AG10803 (cell line): Measurements from ENCODE around the gene CAND1.

Source experiments
- DNase-seq: peaks from one replicate; pipeline ENCODE4 v3.0.0; 2010; ENCODE audit warnings: low read depth
- H3K4me3 ChIP-seq: 2 replicates; pipeline ENCODE4 v1.5.1; 2011; ENCODE audit warnings: mild to moderate bottlenecking, low read length, control low read depth
- TF ChIP-seq, protein P1 (sequence below): conservative IDR thresholded peaks from 2 replicates; pipeline ENCODE4 v1.5.1; 2011; ENCODE audit warnings: mild to moderate bottlenecking, low read length, control low read depth, inconsistent platforms

Gene CAND1

DNA sequence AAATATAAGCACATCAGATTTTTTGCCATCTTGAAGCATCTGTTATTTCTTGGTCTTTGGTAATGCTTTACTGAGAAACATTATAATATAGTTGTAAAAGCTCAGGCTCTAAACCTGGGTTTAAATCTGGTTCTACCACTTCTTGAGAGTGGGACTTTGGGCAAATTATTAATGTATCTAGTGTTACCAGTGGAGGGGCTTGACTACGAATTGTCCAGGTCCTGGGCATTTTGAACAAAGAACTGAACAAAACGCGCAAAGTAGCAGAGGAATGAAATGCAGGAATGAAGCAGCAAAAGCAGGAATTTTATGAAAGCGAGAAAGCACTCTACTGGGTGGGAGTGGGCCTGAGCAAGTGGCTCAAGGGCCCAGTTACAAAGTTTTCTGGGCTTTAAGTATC is 50.8 kb downstream of the CAND1 start:
- no peak for DNase-seq
- no peak overlapping the region for H3K4me3 ChIP-seq
- TF ChIP-seq, protein P1, sequence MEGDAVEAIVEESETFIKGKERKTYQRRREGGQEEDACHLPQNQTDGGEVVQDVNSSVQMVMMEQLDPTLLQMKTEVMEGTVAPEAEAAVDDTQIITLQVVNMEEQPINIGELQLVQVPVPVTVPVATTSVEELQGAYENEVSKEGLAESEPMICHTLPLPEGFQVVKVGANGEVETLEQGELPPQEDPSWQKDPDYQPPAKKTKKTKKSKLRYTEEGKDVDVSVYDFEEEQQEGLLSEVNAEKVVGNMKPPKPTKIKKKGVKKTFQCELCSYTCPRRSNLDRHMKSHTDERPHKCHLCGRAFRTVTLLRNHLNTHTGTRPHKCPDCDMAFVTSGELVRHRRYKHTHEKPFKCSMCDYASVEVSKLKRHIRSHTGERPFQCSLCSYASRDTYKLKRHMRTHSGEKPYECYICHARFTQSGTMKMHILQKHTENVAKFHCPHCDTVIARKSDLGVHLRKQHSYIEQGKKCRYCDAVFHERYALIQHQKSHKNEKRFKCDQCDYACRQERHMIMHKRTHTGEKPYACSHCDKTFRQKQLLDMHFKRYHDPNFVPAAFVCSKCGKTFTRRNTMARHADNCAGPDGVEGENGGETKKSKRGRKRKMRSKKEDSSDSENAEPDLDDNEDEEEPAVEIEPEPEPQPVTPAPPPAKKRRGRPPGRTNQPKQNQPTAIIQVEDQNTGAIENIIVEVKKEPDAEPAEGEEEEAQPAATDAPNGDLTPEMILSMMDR = no peak

- no peak overlapping the region for H3K4me3 ChIP-seq
- DNase-seq = peak; percentile 4
- TF ChIP-seq, protein P1 = no peak
These were observed 51.6 kb downstream of the CAND1 start for GRCh38 chr12:67320614-67321295.

DNA sequence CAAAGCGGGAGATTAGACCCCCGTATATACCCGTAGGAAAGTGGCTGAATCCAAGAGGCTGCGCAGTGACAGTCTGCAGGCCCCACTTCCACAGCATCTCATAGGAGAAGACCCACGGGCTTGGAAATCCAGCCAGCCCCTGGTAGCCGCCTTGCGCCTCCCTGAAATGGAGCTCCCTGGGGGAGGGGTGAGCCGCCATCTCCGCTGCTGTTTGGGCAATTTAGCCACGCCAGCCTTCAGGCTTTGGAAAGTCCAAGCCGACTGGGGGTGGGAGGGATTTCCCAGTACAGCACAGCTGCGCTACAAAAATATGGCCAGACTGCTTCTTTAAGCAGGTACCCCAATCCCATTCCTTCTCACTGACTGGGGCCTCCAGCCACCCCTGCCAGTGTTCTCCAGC is 53.4 kb downstream of the CAND1 start:
- no peak overlapping the region for H3K4me3 ChIP-seq
- DNase-seq = no peak
- TF ChIP-seq, protein P1 = no peak

- DNase-seq = no peak
- TF ChIP-seq, protein P1 = no peak
- H3K4me3 ChIP-seq = no peak overlapping the region
These were observed 53.8 kb downstream of the CAND1 start for GRCh38 chr12:67323007-67323406.

GRCh38 chr12:67326637-67327036 is 57.5 kb downstream of the CAND1 start:
- DNase-seq = no peak
- TF ChIP-seq, protein P1 = no peak
- no peak overlapping the region for H3K4me3 ChIP-seq

GRCh38 chr12:67327466-67327865 is 58.3 kb downstream of the CAND1 start:
- no peak overlapping the region for H3K4me3 ChIP-seq
- TF ChIP-seq, protein P1 = no peak
- no peak for DNase-seq

DNA sequence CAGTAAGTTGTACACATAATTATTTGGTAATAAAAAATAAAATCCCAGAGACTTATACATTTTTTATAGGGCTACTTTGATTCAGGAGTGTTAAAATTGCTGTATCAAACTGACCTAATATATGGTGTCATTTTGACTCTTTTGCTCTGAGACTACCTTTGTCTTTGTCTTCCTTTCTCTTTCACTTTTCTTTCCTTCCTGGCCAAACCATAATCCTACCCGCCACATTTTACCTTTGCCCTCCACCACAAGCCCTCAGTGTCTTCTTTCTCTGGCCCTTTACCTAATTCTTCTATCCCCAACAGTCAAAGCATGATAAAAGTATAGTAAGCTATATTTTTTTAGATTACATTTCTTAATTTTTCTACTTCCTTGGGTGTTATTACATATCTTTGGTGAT is 62.0 kb downstream of the CAND1 start:
- H3K4me3 ChIP-seq = no peak overlapping the region
- no peak for DNase-seq
- TF ChIP-seq, protein P1 = no peak
